A673 (cell line): ENCODE measurements around the gene CNGA1. TPM values are rescaled to one million over a fixed set of nuclear protein-coding genes. Genes with fewer than 3 reads are reported as not detected.
"Not testable (repeated sequence)": the region's sequence is repeated elsewhere in the genome, so short reads cannot be mapped to it uniquely, and the experiment has no call there.

Experiments used
- BruUV-seq: library from RNA; stranded (reverse); fragments of 400-500 nt; replicated peaks from 2 replicates; lab custom pipeline; 2021; lab: Mats Ljungman, UMichigan
- CTCF ChIA-PET: fragments of 300-600 bp; sonication (Branson Sonifier 250); formaldehyde crosslinking; loops from one replicate; lab custom pipeline; 2022; ENCODE audit warnings: antibody characterized with exemption; lab: Charles Lee
- POLR2A ChIA-PET: fragments of 300-600 bp; sonication (Branson Sonifier 250); formaldehyde crosslinking; loops from one replicate; lab custom pipeline; 2022; ENCODE audit warnings: antibody characterized with exemption; ENCODE audit not compliant: low non-redundant PET; lab: Charles Lee
- DNase-seq: peaks from one replicate; pipeline ENCODE4 v3.0.0-alpha.2; 2015; ENCODE audit warnings: low spot score
- H3K27ac ChIP-seq: fragments of 200-600 bp; sonication (generic); 2 replicates; pipeline ENCODE4 v1.5.1; 2016; ENCODE audit warnings: mixed run types, low read depth, mild to moderate bottlenecking, mixed read lengths, antibody characterized with exemption, low read length; ENCODE audit not compliant: poor library complexity, severe bottlenecking
- H3K27me3 ChIP-seq: fragments of 200-600 bp; sonication (generic); replicated peaks from 2 replicates; pipeline ENCODE4 v1.6.1; 2017; ENCODE audit warnings: mixed run types, low read depth, mild to moderate bottlenecking, mixed read lengths, antibody characterized with exemption, low read length; ENCODE audit not compliant: insufficient read depth, poor library complexity
- H3K36me3 ChIP-seq: fragments of 200-600 bp; sonication (generic); 2 replicates; pipeline ENCODE4 v1.6.1; 2016; ENCODE audit warnings: mixed run types, mild to moderate bottlenecking, mixed read lengths, antibody characterized with exemption, low read length; ENCODE audit not compliant: insufficient read depth, poor library complexity, severe bottlenecking
- H3K4me1 ChIP-seq: fragments of 200-600 bp; sonication (generic); 2 replicates; pipeline ENCODE4 v1.6.1; 2017; ENCODE audit warnings: mixed run types, mild to moderate bottlenecking, mixed read lengths, antibody characterized with exemption, low read length; ENCODE audit not compliant: insufficient read depth, poor library complexity, severe bottlenecking
- H3K4me3 ChIP-seq: fragments of 200-600 bp; sonication (generic); 2 replicates; pipeline ENCODE4 v1.5.1; 2016; ENCODE audit warnings: low read depth, mixed run types, mild to moderate bottlenecking, mixed read lengths, low read length; ENCODE audit not compliant: poor library complexity, severe bottlenecking
- H3K9me3 ChIP-seq: fragments of 200-600 bp; sonication (generic); 2 replicates; pipeline ENCODE4 v1.6.1; 2016; ENCODE audit warnings: mixed run types, low read depth, mild to moderate bottlenecking, mixed read lengths, antibody characterized with exemption, low read length; ENCODE audit not compliant: poor library complexity, severe bottlenecking
- CTCF ChIP-seq: fragments of 300-800, 200-600 bp; sonication (generic); conservative IDR thresholded peaks from 2 replicates; pipeline ENCODE4 v1.5.1; 2017; ENCODE audit warnings: low read depth, mild to moderate bottlenecking, antibody characterized with exemption, low read length, moderate library complexity, mixed read lengths
- EZH2 ChIP-seq: fragments of 200-600 bp; sonication (generic); IDR thresholded peaks from 2 replicates; pipeline ENCODE4 v1.6.1; 2017; ENCODE audit warnings: borderline replicate concordance, low read depth, mild to moderate bottlenecking, mixed read lengths, antibody characterized with exemption, low read length; ENCODE audit not compliant: poor library complexity, severe bottlenecking
- intact Hi-C: fragments of 100-400 bp; cut with micrococcal nuclease; formaldehyde crosslinking; loops from one replicate; pipeline ENCODE4 v1.10.0; 2022; ENCODE audit not compliant: unreplicated experiment
- total RNA-seq: library from RNA; stranded (reverse); gene quantifications from 2 replicates; pipeline ENCODE4 v1.2.3, GENCODE V29; 2021

The CNGA1 gene
- total RNA-seq, 1 experiment from 2014 or later, result 0.39 TPM

GRCh38 chr4:48011722-48012121 lies 4.8 kb downstream of the CNGA1 start:
- H3K27ac ChIP-seq, result no peak overlapping the region
- no peak overlapping the region for H3K4me3 ChIP-seq
- ChIA-PET CTCF (no interaction called here), POLR2A (no interaction called here)
- peaks cover 13% of the 10 kb centered on the region for H3K9me3 ChIP-seq
- TF ChIP-seq EZH2, result no peak
- no peak for TF ChIP-seq CTCF
- H3K36me3 ChIP-seq, result no peaks in the 10 kb centered on the region
- no TSS peak for BruUV-seq
- no peaks in the 10 kb centered on the region for H3K27me3 ChIP-seq
- intact Hi-C loops, result no loop called here
- H3K4me1 ChIP-seq, result no peaks in the 10 kb centered on the region
- DNase-seq, result no peak

GRCh38 chr4:48010906-48011305 lies 5.6 kb downstream of the CNGA1 start:
- POLR2A ChIA-PET, DNase-seq, H3K27ac ChIP-seq, BruUV-seq, H3K27me3 ChIP-seq, H3K36me3 ChIP-seq, intact Hi-C loops, H3K4me1 ChIP-seq, H3K4me3 ChIP-seq, CTCF ChIA-PET: not testable (repeated sequence)
- H3K9me3 ChIP-seq, result peaks cover 21% of the 10 kb centered on the region

GRCh38 chr4:48008021-48008596 lies 8.4 kb downstream of the CNGA1 start:
- DNase-seq, result peak; percentile 9
- CTCF ChIA-PET, result no interaction called here

More at GRCh38 chr4:48008021-48008596, 8.4 kb downstream of the CNGA1 start:
- intact Hi-C loops, result no loop called here
- Histone ChIP-seq H3K27ac (no peak overlapping the region), H3K27me3 (no peaks in the 10 kb centered on the region), H3K9me3 (peaks cover 27% of the 10 kb centered on the region), H3K4me3 (no peak overlapping the region), H3K36me3 (no peaks in the 10 kb centered on the region), H3K4me1 (no peaks in the 10 kb centered on the region)
- no peak for TF ChIP-seq EZH2
- no peak for TF ChIP-seq CTCF
- POLR2A ChIA-PET, result no interaction called here
- BruUV-seq, result no TSS peak
